C4-2B (cell line): ENCODE results near the gene NFS1.

ENCODE experiments used
- H3K27ac ChIP-seq: fragments of 450-650 bp; 2 replicates; pipeline ENCODE4 v1.5.1; 2017
- CTCF ChIP-seq: fragments of 450-650 bp; conservative IDR thresholded peaks from 2 replicates; pipeline ENCODE4 v1.5.1; 2017; ENCODE audit warnings: mild to moderate bottlenecking
- ZFX ChIP-seq: fragments of 450-650 bp; IDR thresholded peaks from 2 replicates; pipeline ENCODE4 v1.6.1; 2017

NFS1 gene

GRCh38 chr20:35731862-35732643 is 32.9 kb upstream of the NFS1 start:
- no peak overlapping the region for H3K27ac ChIP-seq
- TF ChIP-seq CTCF (no peak), ZFX (no peak)

GRCh38 chr20:35731469-35731788 is 32.3 kb upstream of the NFS1 start:
- TF ChIP-seq CTCF (no peak), ZFX (no peak)
- no peak overlapping the region for H3K27ac ChIP-seq

GRCh38 chr20:35730583-35731468 is 31.7 kb upstream of the NFS1 start:
- no peak overlapping the region for H3K27ac ChIP-seq
- no peak for TF ChIP-seq CTCF
- TF ChIP-seq ZFX = no peak

GRCh38 chr20:35729836-35730582 is 30.9 kb upstream of the NFS1 start:
- TF ChIP-seq ZFX (no peak), CTCF (no peak)

GRCh38 chr20:35729283-35729807 is 30.2 kb upstream of the NFS1 start:
- no peak for TF ChIP-seq ZFX
- no peak for TF ChIP-seq CTCF
- H3K27ac ChIP-seq = no peak overlapping the region

More at GRCh38 chr20:35729836-35730582, 30.9 kb upstream of the NFS1 start:
- no peak overlapping the region for H3K27ac ChIP-seq

GRCh38 chr20:35726842-35727711 is 27.9 kb upstream of the NFS1 start:
- no peak overlapping the region for H3K27ac ChIP-seq
- TF ChIP-seq CTCF = no peak
- no peak for TF ChIP-seq ZFX
